GM11168 (cell line): Measurements from ENCODE around the gene SLC26A9.

Source experiments
- in situ Hi-C: fragments of 300-500 bp; cut with MboI; formaldehyde crosslinking; loops from one replicate; pipeline ENCODE4 v1.12.0; 2022; ENCODE audit warnings: low sequenced_read_pairs; ENCODE audit not compliant: unreplicated experiment

SLC26A9 gene

GRCh38 chr1:205929496-205930194 lies 13.6 kb downstream of the SLC26A9 start:
- in situ Hi-C loops: no loop called here

- in situ Hi-C loops: no loop called here
Measured at GRCh38 chr1:205928317-205928716, 14.9 kb downstream of the SLC26A9 start.

GRCh38 chr1:205927676-205928075 lies 15.6 kb downstream of the SLC26A9 start:
- in situ Hi-C loops: no loop called here

- in situ Hi-C loops: no loop called here
Measured at GRCh38 chr1:205927247-205927646, 16.0 kb downstream of the SLC26A9 start.

DNA sequence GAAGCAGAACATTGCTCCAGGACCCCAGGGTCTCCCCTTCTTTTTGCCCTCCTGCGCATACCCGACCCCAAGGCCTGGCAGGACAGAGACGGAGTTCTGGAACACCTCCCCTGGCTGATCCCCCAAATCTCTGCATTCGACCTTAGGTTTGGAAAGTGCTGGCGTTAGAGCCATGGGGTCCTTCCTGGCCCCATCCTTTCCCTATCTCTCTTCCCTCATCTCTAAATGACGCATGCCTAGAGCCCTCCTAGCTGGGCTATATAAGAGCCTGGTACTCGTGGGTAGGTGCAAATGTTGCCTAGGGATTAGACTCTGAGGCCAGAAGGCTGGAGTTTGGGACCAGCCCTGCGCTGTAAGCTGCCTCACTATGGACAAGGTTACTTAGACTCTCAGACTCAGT lies 16.6 kb downstream of the SLC26A9 start:
- in situ Hi-C loops: no loop called here

GRCh38 chr1:205926213-205926612 lies 17.0 kb downstream of the SLC26A9 start:
- in situ Hi-C loops: no loop called here

DNA sequence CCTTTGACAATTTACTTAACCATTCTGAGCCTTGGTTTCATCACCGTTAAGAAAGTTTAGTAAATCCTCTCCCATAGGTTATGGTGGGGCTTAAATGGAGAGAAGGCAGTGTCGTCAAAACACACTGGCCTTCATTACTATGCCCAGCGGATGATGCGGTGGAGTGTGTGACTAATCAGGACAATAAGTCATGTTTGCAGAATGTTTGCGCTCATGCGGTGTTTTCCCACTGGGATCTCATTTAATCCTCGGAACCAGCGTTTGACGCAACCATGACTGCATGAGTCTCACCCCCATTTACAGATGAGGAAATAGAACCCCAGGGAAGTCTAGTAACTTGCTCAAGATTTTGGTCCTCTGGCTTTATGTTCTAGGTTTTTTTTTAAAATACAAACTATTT lies 17.5 kb downstream of the SLC26A9 start:
- in situ Hi-C loops: no loop called here

- in situ Hi-C loops: no loop called here
Measured at GRCh38 chr1:205924460-205924790, 18.8 kb downstream of the SLC26A9 start.

DNA sequence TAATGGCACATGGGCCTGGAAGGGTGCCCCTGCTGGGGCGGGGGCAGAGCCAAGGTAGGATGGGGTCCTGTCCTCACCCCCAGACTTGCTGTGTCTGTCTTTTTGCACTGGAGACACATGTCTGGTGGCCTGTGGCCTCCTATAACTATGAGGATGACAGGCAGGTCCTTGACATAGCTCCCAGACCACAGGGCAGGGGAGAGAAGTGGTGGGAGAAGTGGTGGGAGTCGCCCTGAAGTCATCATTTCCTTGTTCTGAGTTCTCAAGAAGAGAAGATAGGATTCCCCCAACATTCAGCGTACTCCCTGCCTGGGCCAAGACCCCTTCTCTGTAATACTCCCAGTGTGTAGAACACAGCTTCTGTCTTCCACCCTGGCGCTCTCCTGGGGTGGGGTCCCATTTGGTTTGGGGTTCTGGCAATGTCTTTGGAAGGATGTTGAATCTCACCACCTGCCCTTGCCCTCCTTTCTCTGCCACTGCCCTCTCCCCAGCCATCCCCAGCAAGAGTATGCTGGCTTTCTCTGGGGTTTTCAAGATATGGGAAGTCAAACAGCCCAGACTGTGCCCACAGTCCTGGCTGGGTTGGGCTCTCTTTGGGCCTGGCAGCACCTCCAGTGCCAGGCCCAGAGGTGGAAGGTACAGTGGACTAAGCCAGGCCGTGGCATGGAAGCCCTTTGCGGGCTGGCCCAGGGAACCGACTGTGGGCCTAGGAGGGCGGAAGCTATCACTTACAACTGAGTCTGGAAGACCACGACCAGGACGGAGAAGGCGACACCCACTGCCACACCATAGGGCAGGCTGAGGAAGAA lies 19.4 kb downstream of the SLC26A9 start:
- in situ Hi-C loops: no loop called here

GRCh38 chr1:205922806-205923205 lies 20.4 kb downstream of the SLC26A9 start:
- in situ Hi-C loops: no loop called here

DNA sequence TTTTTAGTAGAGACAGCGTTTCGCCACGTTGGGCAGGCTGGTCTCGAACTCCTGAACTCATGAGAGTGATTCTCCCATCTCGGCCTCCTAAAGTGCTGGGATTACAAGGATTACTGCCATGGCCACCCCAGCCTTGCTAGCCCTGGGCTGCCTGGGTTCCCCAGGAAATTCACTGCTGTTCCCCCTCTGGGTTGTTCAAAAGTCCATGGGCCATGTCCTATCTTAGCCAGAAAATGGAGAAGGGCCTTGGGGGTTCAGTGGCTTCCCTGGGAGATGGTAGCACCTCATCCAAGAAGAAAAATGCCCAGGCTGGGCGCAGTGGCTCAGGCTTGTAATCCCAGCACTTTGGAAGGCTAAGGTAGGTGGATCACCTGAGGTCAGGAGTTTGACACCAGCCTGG lies 20.9 kb downstream of the SLC26A9 start:
- in situ Hi-C loops: no loop called here

- in situ Hi-C loops: no loop called here
Measured at GRCh38 chr1:205921570-205921909, 21.7 kb downstream of the SLC26A9 start.

- in situ Hi-C loops: no loop called here
Measured at GRCh38 chr1:205920861-205921569, 22.2 kb downstream of the SLC26A9 start.

DNA sequence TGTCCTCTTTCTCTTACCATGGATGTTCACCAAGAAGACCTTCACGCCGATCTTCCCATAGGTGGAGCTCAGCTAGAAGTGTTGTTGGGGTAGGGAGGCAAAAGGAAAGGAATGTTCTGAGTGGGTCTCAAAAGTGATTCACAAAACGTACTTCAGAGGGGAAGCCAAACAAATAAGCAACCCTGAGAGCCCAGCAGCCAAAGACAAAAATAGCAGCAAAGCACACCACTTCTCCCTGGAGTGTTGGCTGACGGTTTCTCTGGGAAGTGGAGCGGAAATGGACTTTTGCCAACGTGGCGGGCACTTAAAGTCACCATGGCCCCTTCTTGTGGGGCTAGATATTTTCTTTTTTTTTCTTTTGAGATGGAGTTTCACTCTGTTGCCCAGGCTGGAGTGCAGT lies 23.1 kb downstream of the SLC26A9 start:
- in situ Hi-C loops: no loop called here

GRCh38 chr1:205918955-205919746 lies 24.1 kb downstream of the SLC26A9 start:
- in situ Hi-C loops: no loop called here

DNA sequence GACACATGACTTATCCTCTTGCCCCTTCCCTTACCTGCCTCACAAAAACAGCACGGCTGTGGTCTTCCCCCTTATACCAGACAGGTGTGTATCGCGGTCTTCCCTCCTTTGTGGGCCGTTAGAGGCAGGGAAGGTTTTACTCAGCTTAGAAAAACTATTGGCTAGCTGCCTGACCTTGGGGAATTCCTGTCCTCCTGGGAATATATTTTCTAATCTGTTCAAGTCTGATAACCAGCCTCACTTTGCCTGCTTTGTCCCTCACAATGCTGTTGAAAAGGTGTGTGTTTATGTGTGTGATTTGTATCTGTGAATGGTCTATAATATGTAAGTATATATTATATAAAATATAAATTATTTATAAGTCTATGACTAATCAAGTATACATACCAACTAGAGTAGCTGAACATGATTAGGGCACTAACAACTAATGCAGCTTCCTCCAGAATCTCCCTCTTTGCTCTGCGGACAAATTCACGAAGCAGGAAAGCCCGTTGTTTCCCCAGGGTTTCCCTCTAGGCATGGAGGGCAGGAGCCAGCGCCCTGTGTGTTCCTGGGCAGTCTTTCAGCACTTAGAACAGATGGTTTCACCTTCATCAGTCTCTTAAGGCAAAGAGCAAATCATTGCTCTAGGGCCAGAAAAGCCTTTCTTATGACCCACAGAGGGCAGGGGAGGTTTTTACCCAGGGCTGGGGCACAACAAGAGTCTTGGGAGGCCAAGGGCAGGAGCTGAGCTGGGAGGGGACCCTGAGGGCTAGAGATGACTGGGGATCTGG lies 25.6 kb downstream of the SLC26A9 start:
- in situ Hi-C loops: no loop called here

DNA sequence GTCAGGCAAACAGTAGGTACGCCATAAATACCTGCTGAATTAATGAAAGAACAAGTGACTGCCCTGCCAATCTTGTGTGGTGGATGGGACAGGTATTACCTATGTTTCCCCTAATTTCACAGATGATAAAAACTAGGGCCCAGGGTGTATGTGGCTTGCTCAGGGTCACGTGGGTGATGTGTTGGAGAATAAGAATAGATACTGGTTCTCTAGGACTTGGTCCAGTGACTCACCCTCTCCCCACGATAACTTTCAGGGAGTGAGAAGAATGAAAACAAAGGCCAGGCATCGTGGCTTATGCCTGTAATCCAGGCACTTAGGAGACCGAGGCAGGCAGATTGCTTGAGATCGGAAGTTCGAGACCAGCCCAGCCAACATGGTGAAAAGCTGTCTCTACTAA lies 26.7 kb downstream of the SLC26A9 start:
- in situ Hi-C loops: no loop called here

GRCh38 chr1:205915354-205915990 lies 27.8 kb downstream of the SLC26A9 start:
- in situ Hi-C loops: no loop called here

- in situ Hi-C loops: no loop called here
Measured at GRCh38 chr1:205914730-205915129, 28.5 kb downstream of the SLC26A9 start.

- in situ Hi-C loops: no loop called here
Measured at GRCh38 chr1:205914155-205914507, 29.1 kb downstream of the SLC26A9 start.
